ENCODE data around the gene ARL14EP. TPM values are rescaled to one million over a fixed set of nuclear protein-coding genes. Genes with fewer than 3 reads are reported as not detected.

The ARL14EP gene
- total and polyA plus RNA-seq, 2 of the 8 experiments (the other 6 are each of a cell fraction or from before 2014, with no cell fraction given): 14.3 to 29.6 TPM

GRCh38 chr11:30368394-30368793, 45.5 kb downstream of the ARL14EP start:
- Histone ChIP-seq H3K27ac (ENCODE audit: low read depth, low read length) (no peak overlapping the region), H3K56ac (replicated peaks; ENCODE audit: insufficient read length, low read depth, low read length) (no peak overlapping the region), H3K9ac (replicated peaks in 1 of 4; ENCODE audit: extremely low read depth in 1 of 4, low read depth in 3 of 4, low read length in 3 of 4) (no peak overlapping the region), H3K4me2 (ENCODE audit: insufficient read depth in 1 of 2, low read depth in 2 of 2, low read length in 2 of 2) (no peak overlapping the region), H2BK12ac (ENCODE audit: low read depth, low read length) (no peak overlapping the region), H3K14ac (ENCODE audit: insufficient read length) (no peak overlapping the region), H3K36me3 (ENCODE audit: control insufficient read depth in 2 of 4, insufficient read depth in 4 of 4, low read length in 3 of 4) (no peaks in the 10 kb centered on the region), H2BK5ac (ENCODE audit: low read depth, low read length) (no peak overlapping the region), H3K4me3 (ENCODE audit: extremely low read depth in 1 of 4, insufficient read depth in 2 of 4, low read depth in 3 of 4, low read length in 4 of 4) (no peak overlapping the region), H4K91ac (replicated peaks; ENCODE audit: insufficient read length, low read length) (no peak overlapping the region), H3K4ac (replicated peaks; ENCODE audit: insufficient read length, low read depth, low read length) (no peak overlapping the region), H4K5ac (ENCODE audit: insufficient read length, low read depth, low read length) (no peak overlapping the region), H3K27me3 (replicated peaks in 1 of 4; ENCODE audit: control insufficient read depth in 3 of 4, extremely low read depth in 1 of 4, insufficient read depth in 3 of 4, low read length in 3 of 4) (no peaks in the 10 kb centered on the region), H2BK120ac (replicated peaks; ENCODE audit: low read depth, low read length) (no peak overlapping the region), H2AK5ac (ENCODE audit: low read depth, low read length) (no peak overlapping the region), H4K20me1 (replicated peaks in 1 of 2; ENCODE audit: control insufficient read depth in 1 of 2, insufficient read depth in 2 of 2, low read length in 2 of 2) (no peaks in the 10 kb centered on the region), H2BK20ac (ENCODE audit: low read length) (no peak overlapping the region), H3K23ac (ENCODE audit: insufficient read length) (no peak overlapping the region), H3K9me3 (ENCODE audit: insufficient read depth in 2 of 2, low read depth in 1 of 2, low read length in 1 of 2) (no peaks in the 10 kb centered on the region), H4K8ac (ENCODE audit: extremely low read depth, insufficient read depth, low read length) (no peak overlapping the region), H2BK15ac (ENCODE audit: low read length) (no peak overlapping the region), H3K18ac (ENCODE audit: extremely low read depth, low read length) (no peak overlapping the region), H2AFZ (ENCODE audit: low read length) (no peak overlapping the region), H3K23me2 (ENCODE audit: low read depth, low read length) (no peaks in the 10 kb centered on the region), H3K79me1 (ENCODE audit: low read depth, low read length) (no peaks in the 10 kb centered on the region), H3K4me1 (replicated peaks in 1 of 4; ENCODE audit: control insufficient read depth in 3 of 4, insufficient read depth in 4 of 4, low read length in 3 of 4) (peaks cover 0 to 4% (median 2%) of the 10 kb centered on the region in 4 experiments; a peak in 2 of 7 replicates), H3K79me2 (ENCODE audit: control insufficient read depth in 1 of 2, insufficient read depth in 2 of 2, low read length in 2 of 2) (no peaks in the 10 kb centered on the region)
- DNase-seq (ENCODE audit: low read depth in 1 of 2, low spot score in 2 of 2) (no peak), FAIRE-seq (no peak)
- 89% methylated on average over 4 of the region's 4 CpGs; no CpG with 5 or more reads in 1 of the 2 experiments for WGBS, 2 experiments (ENCODE audit: extremely low coverage in 1 of 2, insufficient coverage in 1 of 2, insufficient read length in 1 of 2, insufficient replicate concordance in 2 of 2, low coverage in 1 of 2, low lambda C conversion rate in 2 of 2, missing lambda C conversion rate in 1 of 2)
- TF ChIP-seq RFX5 (IDR thresholded peaks at IDR 0.05; ENCODE audit: borderline replicate concordance, low read depth, low read length) (no peak), JUN (IDR thresholded peaks at IDR 0.05; ENCODE audit: low read depth, low read length) (no peak), SAP30 (IDR thresholded peaks at IDR 0.05; ENCODE audit: insufficient read depth, insufficient replicate concordance, low read length) (no peak), SRF (IDR thresholded peaks at IDR 0.05; ENCODE audit: low read depth, low read length) (no peak), CHD2 (IDR thresholded peaks at IDR 0.05; ENCODE audit: low read length) (no peak), BRCA1 (IDR thresholded peaks at IDR 0.05; ENCODE audit: low read depth, low read length) (no peak), SIRT6 (IDR thresholded peaks at IDR 0.05; ENCODE audit: low read length) (no peak)
- POLR2A ChIA-PET (ENCODE audit: partially characterized antibody): no interaction called here
- CTCF ChIA-PET (ENCODE audit: partially characterized antibody): no interaction called here

Measured in H1 (cell line).